GM12873 (cell line): Measurements from ENCODE around the gene L3MBTL1.

Source experiments
- CTCF ChIP-seq: IDR thresholded peaks from 2 replicates; pipeline ENCODE4 v1.5.1; 2012; ENCODE audit warnings: low read depth, mild to moderate bottlenecking, moderate library complexity, low read length, control low read depth; ENCODE audit not compliant: insufficient read depth; ENCODE audit errors: missing control alignments

Gene L3MBTL1

GRCh38 chr20:43572891-43573290 is 65.4 kb downstream of the L3MBTL1 start:
- TF ChIP-seq CTCF = no peak

GRCh38 chr20:43576108-43576507 is 68.6 kb downstream of the L3MBTL1 start:
- TF ChIP-seq CTCF = no peak

GRCh38 chr20:43579861-43580793 is 72.6 kb downstream of the L3MBTL1 start:
- TF ChIP-seq CTCF = no peak

- TF ChIP-seq CTCF = no peak
Measured at GRCh38 chr20:43583133-43583864, 75.8 kb downstream of the L3MBTL1 start.

- no peak for TF ChIP-seq CTCF
Measured at GRCh38 chr20:43583982-43584432, 76.5 kb downstream of the L3MBTL1 start.

GRCh38 chr20:43584448-43585136 is 77.1 kb downstream of the L3MBTL1 start:
- TF ChIP-seq CTCF = no peak

GRCh38 chr20:43586641-43587040 is 79.1 kb downstream of the L3MBTL1 start:
- TF ChIP-seq CTCF = no peak
